CD4-positive, alpha-beta T cell treated with Interleukin-4 for 4 hours (primary cell): Measurements from ENCODE around the gene GIT1.

Source experiments
- DNase-seq: peaks from one replicate; pipeline ENCODE4 v3.0.0-alpha.2; 2020

Gene GIT1

GRCh38 chr17:29577385-29578211, 11.8 kb downstream of the GIT1 start:
- no peak for DNase-seq

- DNase-seq, result no peak
Measured at GRCh38 chr17:29577001-29577370, 12.5 kb downstream of the GIT1 start.

GRCh38 chr17:29576214-29577000, 13.0 kb downstream of the GIT1 start:
- DNase-seq, result no peak

GRCh38 chr17:29575511-29576213, 13.8 kb downstream of the GIT1 start:
- no peak for DNase-seq

DNA sequence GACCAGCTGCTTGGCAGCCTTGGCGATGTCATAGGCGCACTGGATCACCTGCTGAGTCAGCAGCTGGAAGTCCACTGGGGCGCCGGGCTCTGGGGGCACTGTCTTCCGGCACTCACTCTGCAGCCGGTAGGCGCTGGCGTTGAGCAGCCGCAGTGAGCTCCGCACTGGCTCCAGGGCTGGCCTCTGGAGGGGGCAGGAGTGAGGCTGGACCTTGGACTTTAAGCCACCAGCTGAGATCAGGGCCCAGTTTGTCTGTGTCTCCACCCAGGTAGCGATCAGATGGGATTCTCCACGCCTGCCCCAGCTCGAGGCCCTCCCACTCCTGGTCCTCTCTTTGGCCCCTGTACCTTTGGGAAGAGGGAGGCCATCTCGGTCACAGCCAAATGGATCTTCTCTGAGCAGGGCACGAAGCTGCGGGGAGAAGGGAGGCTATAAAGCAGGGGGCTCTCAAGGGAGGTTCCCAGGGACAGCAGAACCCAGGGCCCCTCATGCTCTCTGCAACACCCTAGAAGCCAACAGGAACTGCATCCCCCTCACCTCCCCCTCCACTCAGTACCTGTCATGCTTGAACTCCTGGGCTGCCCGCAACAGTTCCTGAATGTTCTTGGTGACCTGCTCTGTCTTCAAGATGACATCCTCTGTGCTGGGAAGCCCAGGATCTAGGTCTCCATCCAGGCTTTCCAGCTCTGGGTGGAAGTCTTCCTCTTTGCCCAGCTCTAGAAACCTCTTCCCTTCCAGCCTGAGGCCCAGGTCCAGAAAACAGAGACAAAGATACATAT, 14.5 kb downstream of the GIT1 start:
- no peak for DNase-seq

- no peak for DNase-seq
Measured at GRCh38 chr17:29573871-29574731, 15.3 kb downstream of the GIT1 start.

- no peak for DNase-seq
Measured at GRCh38 chr17:29573558-29573869, 15.9 kb downstream of the GIT1 start.

- peak; percentile 30 for DNase-seq
Measured at GRCh38 chr17:29572691-29573557, 16.5 kb downstream of the GIT1 start.

DNA sequence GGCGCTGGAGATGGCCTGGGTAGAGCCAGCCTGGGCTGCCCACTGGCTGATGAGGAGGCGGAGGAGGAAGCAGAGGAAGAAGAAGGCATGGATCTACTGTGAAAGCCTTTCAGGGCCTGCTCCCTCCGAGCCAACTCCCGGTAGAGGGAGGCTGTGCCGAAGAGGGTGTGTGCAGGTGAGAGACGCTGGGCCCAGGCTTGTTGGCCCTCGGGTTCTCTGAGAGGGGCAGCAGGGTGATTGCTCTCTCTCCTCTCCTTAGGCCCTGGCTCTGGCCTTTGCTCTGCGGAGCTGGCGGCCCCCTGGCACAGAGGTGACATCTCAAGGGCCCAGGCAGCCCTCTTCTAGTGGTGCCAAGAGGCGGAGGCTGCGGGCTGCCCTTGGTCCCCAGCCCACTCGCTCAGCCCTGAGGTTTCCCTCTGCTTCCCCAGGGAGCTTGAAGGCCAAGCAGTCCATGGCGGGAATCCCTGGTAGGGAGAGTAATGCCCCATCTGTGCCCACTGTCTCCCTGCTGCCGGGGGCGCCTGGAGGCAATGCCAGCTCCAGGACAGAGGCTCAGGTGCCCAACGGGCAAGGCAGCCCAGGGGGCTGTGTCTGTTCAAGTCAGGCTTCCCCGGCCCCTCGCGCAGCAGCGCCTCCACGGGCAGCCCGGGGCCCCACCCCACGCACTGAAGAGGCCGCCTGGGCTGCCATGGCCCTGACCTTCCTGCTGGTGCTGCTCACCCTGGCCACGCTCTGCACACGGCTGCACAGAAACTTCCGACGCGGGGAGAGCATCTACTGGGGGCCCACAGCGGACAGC, 17.4 kb downstream of the GIT1 start:
- no peak for DNase-seq

DNA sequence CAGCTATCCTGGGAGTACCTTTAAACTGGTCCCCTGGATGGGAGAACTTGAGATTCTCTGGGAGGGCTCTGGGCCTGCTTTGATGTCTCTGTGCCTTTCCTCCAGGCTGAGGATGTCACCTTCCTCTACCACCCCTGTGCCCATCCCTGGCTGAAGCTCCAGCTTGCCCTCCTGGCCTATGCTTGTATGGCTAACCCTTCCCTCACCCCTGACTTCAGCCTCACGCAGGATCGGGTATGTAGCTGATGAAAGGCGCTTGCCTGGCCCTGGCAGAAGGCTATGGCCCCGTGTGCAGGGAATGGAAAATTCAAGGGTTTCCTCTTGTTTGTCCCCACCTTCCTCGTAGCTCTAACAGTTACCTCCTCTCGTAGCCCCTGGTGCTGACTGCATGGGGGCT, 18.0 kb downstream of the GIT1 start:
- no peak for DNase-seq

DNA sequence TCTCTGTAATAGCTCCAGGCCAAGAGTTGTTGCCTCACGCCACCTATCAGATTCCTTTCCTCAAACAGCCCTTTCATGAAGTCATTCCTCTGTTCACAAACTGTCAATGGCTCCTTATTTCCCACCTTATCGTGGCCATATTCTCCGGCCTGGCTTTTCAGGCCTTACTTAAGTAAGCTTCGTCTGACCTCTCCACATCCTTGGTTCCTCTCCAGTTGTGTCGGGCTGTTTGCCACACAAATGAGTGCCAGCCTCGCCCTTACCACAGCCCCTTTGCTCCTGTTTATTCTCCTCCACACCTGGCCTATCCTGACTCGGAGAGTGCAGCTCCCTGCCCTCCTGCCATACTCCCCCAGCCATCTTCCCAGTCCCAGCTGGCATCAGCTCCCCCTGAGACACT, 18.9 kb downstream of the GIT1 start:
- DNase-seq, result no peak

GRCh38 chr17:29569245-29569950, 20.1 kb downstream of the GIT1 start:
- no peak for DNase-seq

- DNase-seq, result peak; percentile 92
Measured at GRCh38 chr17:29568331-29569244, 20.9 kb downstream of the GIT1 start, which contains the start of gene TP53I13. TP53I13 (plus strand) TSS chr17:29568701; CDS start chr17:29568759, 58 bp downstream.

- DNase-seq, result peak; percentile 77
Measured at GRCh38 chr17:29567554-29568330, 21.7 kb downstream of the GIT1 start.

GRCh38 chr17:29567304-29567553, 22.2 kb downstream of the GIT1 start:
- DNase-seq, result no peak

- peak; percentile 43 for DNase-seq
Measured at GRCh38 chr17:29566473-29567303, 22.8 kb downstream of the GIT1 start, which contains the start of gene ABHD15. ABHD15 (minus strand) TSS chr17:29567037; CDS start chr17:29566966, 71 bp downstream.
